HL-60 (cell line): ENCODE measurements around the gene TEAD2.

Experiments used
- GABPA ChIP-seq: IDR thresholded peaks from 2 replicates; pipeline ENCODE4 v1.6.1; 2012; ENCODE audit warnings: low read depth
- POLR2AphosphoS5 ChIP-seq: IDR thresholded peaks from 2 replicates; pipeline ENCODE4 v1.6.1; 2012; ENCODE audit warnings: low read depth
- SPI1 ChIP-seq: IDR thresholded peaks from 2 replicates; pipeline ENCODE4 v1.6.1; 2012; ENCODE audit warnings: low read depth, mild to moderate bottlenecking, borderline replicate concordance
- TF ChIP-seq, protein P1 (sequence below): IDR thresholded peaks from one replicate; pipeline ENCODE4 v1.5.1; 2011; ENCODE audit warnings: low read length, control low read depth, inconsistent platforms; ENCODE audit not compliant: insufficient read depth
- TF ChIP-seq, protein P2 (sequence below): IDR thresholded peaks from 2 replicates; pipeline ENCODE4 v1.6.1; 2012; ENCODE audit warnings: low read depth; ENCODE audit not compliant: insufficient replicate concordance

DNA sequence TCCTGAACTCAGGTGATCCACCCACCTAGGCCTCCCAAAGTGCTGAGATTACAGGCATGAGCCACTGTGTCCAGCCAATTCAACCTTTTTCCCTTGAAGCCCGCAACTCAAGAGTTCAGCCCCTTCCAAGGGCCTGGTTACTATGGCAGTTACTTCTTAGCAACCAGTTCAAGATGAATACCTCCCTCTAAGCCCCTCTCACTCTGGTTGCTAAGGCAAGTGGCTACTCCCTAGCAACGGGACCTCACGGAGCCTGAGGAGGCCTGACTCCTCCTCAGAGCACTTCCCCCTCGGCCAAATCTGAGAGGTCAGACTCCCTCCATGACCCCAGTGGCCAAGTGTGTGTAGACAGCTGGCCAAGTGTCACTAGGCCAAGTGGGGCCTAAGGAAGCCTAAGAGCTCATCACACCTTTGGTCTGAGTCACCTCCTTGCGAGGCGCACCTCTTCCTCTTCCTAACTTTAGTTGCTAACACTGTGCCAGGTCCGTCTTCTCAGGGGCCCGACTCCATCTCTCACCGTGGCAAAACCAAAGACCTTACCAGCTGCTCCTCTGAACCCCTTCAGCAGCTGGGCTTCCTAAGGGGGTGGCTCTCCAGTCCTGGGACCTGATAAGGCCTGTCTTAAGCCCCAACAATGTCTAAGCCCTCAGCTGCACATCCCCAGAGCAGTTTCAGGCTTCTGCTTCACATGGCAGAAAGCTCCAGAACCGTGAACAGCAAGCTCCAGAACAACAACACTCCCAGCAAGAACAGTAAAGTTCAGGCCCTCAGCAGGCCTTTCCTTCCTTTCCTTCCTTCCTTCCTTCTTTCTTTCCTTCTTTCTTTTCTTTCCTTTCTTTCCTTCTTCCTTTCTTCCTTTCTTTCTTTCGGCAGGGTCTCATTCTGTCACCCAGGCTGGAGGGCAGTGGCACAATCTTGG is 17.5 kb downstream of the TEAD2 start:
- TF ChIP-seq, protein P1, sequence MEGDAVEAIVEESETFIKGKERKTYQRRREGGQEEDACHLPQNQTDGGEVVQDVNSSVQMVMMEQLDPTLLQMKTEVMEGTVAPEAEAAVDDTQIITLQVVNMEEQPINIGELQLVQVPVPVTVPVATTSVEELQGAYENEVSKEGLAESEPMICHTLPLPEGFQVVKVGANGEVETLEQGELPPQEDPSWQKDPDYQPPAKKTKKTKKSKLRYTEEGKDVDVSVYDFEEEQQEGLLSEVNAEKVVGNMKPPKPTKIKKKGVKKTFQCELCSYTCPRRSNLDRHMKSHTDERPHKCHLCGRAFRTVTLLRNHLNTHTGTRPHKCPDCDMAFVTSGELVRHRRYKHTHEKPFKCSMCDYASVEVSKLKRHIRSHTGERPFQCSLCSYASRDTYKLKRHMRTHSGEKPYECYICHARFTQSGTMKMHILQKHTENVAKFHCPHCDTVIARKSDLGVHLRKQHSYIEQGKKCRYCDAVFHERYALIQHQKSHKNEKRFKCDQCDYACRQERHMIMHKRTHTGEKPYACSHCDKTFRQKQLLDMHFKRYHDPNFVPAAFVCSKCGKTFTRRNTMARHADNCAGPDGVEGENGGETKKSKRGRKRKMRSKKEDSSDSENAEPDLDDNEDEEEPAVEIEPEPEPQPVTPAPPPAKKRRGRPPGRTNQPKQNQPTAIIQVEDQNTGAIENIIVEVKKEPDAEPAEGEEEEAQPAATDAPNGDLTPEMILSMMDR = no peak
- TF ChIP-seq POLR2AphosphoS5 = no peak
- TF ChIP-seq GABPA = no peak
- TF ChIP-seq, protein P2, sequence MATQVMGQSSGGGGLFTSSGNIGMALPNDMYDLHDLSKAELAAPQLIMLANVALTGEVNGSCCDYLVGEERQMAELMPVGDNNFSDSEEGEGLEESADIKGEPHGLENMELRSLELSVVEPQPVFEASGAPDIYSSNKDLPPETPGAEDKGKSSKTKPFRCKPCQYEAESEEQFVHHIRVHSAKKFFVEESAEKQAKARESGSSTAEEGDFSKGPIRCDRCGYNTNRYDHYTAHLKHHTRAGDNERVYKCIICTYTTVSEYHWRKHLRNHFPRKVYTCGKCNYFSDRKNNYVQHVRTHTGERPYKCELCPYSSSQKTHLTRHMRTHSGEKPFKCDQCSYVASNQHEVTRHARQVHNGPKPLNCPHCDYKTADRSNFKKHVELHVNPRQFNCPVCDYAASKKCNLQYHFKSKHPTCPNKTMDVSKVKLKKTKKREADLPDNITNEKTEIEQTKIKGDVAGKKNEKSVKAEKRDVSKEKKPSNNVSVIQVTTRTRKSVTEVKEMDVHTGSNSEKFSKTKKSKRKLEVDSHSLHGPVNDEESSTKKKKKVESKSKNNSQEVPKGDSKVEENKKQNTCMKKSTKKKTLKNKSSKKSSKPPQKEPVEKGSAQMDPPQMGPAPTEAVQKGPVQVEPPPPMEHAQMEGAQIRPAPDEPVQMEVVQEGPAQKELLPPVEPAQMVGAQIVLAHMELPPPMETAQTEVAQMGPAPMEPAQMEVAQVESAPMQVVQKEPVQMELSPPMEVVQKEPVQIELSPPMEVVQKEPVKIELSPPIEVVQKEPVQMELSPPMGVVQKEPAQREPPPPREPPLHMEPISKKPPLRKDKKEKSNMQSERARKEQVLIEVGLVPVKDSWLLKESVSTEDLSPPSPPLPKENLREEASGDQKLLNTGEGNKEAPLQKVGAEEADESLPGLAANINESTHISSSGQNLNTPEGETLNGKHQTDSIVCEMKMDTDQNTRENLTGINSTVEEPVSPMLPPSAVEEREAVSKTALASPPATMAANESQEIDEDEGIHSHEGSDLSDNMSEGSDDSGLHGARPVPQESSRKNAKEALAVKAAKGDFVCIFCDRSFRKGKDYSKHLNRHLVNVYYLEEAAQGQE = no peak
- no peak for TF ChIP-seq SPI1
